Epithelial cell of prostate (primary cell): Measurements from ENCODE around the gene WWOX.
A peak's percentile ranks its signal among the peaks of the same experiment; 100 is the strongest.

Experiments used
- DNase-seq: peaks from one replicate; pipeline ENCODE4 v3.0.0-alpha.2; 2011; ENCODE audit warnings: low read depth, low spot score
- H3K27ac ChIP-seq: fragments of 450-650 bp; 2 replicates; pipeline ENCODE4 v1.5.1; 2017; ENCODE audit warnings: mild to moderate bottlenecking

WWOX gene

DNA sequence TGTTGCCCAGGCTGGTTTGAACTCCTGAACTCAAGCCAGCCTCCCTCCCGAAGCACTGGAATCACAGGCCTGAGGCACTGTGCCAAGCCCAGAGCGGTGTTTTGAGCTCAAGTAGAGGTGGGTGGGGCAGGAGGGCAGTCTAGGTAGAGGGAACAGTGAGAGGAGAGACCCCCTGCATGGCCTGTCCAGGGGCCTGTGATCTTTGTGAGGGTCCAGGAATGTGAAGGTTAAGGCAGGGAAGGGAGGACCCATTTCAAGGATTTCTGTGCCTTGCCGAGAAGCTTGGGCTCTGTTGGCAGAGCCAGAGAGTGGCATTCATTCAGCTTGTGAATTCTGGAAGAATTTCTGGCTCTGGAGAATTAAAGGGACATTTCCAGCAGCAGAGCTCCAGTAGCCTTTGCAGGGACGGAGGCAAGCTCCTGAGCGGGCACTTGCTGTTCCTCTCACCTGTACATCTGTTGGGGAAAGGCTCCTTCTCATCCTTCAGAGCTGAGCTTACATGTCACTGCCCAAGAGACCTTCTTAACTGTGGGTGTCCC is 2.7 kb downstream of the WWOX start:
- H3K27ac ChIP-seq: no peak overlapping the region
- no peak for DNase-seq

DNA sequence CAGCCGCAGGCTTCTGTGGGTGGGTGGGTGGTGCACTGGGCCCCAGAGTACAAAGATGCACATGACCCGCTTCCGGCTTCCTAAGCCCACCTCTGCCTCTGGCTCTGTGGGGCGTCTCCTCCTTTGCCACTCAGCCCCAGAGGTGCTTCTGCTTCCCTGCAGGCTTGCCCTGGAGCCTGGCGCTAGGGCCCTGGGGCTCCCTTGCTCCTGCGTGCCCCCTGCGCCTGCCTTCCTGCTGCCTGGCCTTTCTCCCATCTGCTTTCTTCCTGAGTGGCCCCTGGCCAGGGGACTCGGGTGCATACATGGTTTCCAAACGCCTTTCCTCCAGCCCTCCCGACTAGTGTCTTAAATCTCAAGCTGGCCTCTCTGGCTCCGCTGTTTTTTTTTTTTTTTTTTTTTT is 3.4 kb downstream of the WWOX start:
- DNase-seq: no peak
- no peak overlapping the region for H3K27ac ChIP-seq

DNA sequence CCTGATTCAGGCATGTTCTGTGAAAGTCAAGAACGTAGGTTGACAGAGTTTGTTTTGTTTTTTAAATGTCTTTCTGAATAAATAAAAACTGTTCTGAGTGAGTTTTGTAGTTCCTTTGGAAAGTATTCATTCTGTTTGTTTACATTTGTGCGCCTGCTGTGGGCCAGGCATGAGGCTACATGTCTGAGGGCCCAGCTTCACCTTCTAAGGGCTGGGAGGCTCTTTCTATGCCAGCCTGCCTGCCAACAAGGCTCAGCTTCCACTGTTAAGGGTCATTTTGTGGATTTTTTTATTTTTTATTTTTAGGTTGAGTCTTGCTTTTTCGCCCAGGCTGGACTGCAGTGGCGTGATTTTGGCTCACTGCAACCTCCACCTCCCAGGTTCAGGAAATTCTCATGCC is 6.1 kb downstream of the WWOX start:
- DNase-seq: no peak
- peak overlapping the region; percentile 22 for H3K27ac ChIP-seq

DNA sequence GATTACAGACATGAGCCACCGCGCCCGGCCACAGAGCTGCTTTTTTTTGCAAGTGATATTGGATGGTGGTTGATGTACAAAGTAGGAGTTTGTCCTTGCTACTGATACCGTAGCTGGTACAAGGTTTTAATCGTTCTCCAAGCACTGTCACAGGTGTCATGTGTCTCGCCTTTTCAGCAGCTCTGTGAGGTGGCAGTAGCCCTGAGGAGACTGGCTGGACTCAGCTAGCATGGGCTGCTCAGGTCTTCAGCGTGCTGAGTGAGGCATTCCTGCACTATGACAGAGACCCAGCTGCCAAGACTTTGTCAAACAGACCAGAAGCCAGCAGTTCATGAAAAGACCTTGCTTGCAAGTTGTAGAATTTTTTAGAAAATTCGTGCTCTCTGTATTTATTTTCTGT is 7.2 kb downstream of the WWOX start:
- no peak for DNase-seq
- H3K27ac ChIP-seq: no peak overlapping the region

DNA sequence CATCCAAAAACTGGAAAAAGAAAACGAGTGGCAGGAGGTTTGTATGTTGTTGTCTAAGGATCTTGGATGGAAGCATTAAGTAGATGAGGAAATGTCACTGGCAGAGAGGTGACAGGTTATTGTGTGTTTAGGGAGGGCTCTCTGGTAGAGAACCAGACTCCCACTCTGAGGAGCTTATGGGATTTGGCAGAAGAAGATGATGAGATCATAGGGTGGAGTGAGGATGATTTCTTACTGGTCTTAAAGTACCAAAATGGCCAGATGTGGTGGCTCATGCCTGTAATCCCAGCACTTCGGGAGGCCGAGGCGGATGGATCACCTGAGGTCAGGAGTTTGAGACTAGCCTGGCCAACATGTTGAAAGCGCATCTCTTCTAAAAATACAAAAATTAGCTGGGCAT is 9.0 kb downstream of the WWOX start:
- H3K27ac ChIP-seq: no peak overlapping the region
- no peak for DNase-seq

DNA sequence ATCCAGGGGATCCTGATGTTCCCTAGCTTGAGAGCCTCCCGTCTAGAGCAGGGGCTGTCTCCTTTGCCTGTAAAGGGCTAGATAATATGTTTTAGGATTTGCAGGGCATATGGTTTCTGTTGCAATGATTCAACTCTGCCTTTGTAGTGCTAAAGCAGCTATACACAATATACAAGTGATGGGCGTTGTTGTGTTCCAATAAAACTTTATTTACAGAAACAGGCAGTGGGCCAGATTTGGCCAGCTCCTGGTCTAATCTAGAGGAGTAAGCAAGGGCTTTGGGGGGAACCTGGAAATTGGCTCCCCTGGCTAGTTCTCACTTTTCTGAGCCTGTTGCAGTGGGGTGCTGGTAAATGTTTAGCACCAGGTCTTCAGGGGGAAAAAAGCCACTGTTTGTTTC is 13.8 kb downstream of the WWOX start:
- H3K27ac ChIP-seq: no peak overlapping the region
- no peak for DNase-seq

DNA sequence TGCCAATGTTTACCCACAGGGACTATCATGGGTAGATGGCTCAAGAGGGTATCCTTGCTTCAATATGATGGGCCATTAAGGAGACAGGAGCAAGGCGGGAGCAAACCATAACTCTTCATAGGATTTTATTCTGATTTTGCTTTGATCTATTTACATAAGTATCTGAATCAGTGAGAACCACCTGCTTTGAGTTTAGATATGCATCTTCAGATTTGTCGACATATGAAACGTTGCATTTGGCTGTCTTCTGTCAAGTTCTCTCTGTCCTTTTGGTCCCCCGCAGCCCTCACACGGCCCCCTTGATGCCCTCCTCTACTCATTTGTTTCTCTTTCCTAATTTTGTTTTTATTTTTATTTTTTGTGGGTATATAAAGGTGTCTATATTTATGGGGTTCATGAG is 16.2 kb downstream of the WWOX start:
- H3K27ac ChIP-seq: no peak overlapping the region
- DNase-seq: no peak

DNA sequence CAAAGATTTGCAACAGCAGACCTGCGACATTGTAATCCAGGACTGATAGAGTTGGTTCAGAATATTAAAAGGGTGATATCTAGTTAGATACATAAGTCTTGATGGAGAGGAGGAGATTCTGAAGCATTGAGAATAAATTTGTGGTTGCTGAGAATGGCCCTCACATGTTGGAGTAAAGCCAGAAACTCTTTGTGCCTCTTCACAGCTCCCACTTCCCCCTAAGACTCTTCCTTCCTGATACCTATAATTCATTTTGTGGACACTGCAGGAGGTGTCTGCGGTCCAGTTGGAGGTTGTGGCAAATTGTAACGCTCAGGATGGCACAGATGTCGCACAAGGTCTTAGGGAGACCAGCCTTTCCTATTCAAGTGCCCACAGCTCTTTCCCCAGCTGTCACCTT is 17.5 kb downstream of the WWOX start:
- DNase-seq: no peak
- H3K27ac ChIP-seq: no peak overlapping the region

DNA sequence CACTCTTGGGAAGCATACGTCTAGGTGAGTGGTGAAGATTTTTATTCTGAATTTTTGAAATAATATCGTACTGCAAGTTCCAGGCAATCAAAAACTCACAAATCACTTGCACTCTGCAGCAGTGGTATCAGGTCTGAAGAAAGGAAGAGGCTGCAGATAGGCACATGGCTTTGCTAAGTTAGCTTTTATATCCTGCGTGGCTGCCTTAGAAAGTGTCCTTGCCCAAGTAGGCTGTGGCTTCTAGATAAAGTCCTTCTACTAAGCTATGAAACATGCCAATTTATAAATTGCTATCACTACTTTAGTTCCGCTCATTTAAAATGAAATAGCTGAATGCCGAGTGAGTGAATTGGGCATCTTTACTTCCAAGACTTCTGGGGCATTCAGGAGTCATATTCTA is 17.9 kb downstream of the WWOX start:
- DNase-seq: no peak
- H3K27ac ChIP-seq: no peak overlapping the region

DNA sequence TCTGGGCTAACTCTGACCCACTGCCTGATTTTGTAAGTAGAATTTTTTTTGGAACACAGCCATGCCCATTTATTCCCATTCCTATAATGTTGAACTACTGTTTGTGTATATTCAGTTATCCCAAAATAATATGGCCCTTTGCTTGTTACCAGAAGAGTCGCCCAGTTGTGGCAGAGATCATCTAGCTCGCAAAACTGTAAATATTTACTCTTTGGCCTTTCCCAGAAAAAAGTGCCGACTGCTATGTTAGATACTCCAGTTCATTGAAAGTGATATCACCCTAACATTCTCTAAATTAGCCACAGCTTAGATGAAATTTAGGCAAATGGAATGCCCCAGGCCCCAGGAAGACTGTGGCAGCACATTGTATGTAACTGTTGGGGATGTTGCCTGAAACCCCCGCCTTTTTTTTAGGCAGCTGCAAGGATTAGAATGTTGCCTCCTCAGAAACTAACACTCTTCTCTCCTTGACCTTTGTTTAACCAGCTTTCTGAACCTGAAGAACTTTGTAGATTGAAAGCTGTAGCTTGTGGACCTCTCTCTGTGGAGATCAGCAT is 19.1 kb downstream of the WWOX start:
- no peak for DNase-seq
- no peak overlapping the region for H3K27ac ChIP-seq

DNA sequence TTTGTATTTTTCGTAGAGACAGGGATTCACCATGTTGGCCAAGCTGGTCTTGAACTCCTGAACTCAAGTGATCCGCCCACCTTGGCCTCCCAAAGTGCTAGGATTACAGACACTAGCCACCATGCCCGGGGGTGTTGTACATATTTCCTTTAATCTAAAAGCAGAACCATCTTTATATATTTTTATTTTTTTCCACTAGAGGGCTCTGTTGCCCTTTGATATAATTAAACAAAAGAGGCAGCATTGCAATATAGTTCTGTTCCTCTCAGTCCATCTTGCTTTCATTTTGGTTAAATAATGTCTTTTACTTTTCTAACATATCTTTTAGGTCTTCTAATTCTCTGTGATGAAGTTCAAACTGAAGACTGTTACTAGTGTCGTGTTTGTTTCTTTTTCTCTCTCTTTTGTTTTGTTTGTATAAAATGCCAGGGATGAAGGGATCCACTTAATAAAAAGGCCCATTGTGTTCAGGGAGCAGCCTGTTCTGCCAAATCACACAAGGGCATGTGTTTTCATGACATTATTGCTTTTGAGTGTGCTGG is 23.4 kb downstream of the WWOX start:
- no peak for DNase-seq
- H3K27ac ChIP-seq: no peak overlapping the region

DNA sequence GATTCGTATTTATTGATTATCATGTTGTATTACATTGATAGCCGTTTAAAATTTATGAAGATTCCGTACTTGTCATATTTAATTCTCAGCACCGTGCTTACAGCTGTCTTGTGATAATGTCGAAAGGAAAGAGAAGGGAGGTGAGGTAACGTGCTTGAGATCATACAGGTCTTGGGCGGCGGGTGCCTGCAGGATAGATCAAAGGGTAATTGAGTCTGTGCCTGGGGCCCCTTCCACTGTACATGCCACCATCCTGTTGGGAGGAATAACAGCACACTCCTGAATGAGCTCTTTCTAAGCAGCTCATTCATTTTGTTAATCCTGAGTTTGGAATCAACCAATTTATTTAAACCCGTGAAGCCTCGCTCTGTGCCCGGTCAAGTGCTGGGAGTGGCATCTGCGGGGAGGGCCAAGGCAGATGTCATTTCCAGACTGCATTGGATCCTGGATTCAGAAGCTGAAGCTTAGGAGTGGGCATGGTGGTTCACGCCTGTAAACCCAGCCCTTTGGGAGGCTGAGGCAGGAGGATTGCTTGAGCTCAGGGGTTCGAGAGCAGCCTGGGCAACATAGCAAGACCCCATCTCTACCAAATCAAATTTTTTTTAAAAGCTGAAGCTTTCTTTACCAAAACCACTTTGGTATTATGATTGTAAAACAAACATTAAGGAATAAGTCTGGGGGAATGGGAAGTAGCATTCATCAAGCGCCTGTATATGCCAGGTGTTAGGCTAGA is 25.8 kb downstream of the WWOX start:
- no peak for DNase-seq
- H3K27ac ChIP-seq: no peak overlapping the region

DNA sequence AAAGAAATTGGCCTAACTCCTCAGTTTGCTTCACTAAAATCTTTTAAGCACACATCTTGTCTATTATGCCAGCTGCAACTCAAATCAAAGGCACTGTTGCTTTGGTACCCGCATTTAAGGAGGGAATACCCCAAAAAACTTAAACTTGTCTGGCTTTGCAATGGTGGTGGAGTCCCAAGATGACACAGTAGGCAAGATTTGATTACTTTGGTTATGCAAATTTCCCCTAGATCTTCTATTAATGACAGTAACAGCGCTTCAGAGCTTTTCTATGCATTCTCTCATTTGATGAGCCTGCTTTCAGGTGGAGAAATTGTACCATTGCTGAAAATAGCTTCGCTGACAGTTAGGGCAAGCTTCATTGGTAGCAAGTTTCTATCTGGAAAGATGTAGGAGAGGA is 27.2 kb downstream of the WWOX start:
- DNase-seq: no peak
- no peak overlapping the region for H3K27ac ChIP-seq

DNA sequence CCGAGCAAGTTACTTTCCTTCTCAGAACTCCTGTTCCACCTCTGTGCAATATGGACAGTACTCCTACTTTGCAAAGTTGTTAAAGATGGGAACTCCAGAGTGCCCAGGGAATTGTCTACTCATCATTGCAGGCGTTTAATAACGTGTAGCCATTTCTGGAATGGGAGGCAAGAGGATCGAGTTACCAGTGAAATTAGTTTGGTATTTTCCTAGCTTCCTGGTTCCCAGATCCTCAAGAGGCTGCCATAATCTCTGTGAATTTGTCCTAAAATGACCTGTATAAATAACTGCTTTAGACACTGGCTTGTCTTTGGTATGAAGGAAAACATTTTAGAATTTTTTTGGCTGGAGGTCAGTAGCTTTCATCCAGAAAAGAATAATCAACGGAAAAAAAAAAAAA is 27.7 kb downstream of the WWOX start:
- DNase-seq: no peak
- no peak overlapping the region for H3K27ac ChIP-seq

DNA sequence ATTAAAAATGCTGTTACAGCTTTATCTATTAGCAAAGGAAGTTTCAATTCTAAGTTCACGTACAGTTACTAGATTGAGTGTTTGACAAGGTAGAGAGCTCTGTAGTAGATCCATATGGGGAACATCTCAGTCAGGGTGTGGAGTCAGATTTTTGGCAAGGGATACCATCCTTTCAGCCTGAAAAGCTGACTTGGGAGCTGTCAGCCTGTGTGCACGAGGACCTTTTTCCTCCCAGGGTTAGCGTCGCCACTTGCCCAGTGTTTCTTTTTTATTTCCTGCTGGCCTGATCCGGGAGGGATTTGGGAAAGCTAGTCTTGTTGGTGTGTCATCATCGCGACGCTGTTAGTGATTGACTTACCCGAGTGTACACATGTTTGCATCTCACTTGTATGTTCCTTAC is 29.5 kb downstream of the WWOX start:
- no peak for DNase-seq
- no peak overlapping the region for H3K27ac ChIP-seq

DNA sequence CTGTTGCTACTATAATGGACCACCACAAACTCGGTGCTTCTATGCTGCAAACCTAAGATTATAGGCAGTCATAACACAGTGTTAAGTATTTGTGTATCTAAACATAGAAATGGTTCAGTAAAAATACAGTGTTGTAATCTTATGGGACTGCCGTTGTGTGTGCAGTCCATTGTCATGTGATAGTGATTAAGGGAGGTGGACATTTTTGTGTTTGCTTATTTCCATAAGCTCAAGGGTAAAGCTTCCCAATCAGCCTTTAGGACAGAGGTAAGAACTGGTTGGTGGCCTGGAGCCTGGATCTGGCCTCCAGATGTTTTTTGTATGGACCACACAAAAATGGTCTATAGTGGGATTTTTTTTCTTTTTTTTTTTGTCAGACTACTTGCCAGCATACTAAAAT is 29.9 kb downstream of the WWOX start:
- no peak overlapping the region for H3K27ac ChIP-seq
- no peak for DNase-seq

DNA sequence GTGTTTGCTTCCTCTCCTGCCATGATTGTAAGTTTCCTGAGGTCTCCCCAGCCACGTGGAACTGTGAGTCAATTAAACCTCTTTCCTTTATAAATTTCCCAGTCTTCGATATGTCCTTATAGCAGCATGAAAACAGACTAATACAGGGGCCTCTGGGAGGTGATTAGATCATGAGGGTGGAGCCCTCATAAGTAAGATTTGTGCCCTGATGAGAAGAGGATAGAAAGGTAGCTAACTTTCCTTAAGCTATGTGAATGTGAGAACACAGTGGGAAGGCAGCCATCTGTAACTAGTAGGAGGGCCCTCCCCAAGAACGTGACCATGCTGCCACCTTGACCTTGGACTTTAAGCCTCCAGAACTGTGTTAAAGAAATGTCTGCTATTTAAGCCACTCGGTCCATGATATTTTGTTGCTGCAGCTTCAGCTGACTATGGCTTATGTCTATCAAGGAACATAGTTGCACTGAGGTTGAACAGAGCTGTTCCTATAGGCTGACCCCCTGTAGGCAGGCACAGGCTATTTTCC is 30.7 kb downstream of the WWOX start:
- DNase-seq: no peak

DNA sequence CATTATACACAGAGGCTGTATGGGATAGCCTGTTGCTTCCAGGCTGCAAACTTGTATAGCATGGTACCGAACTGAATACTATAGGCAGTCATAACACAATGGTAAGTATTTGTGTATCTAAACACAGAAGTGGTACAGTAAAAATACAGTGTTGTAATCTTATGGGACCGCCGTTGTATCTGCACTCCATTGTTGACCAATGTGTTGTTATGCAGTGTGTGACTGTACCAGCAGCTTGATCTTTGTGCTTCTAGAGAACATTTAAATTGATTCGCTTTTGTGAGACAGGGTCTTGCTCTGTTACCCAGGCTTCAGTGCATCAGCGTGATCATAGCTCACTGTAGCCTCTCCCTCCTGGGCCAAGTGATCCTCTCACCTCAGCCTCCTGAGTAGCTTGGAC is 31.5 kb downstream of the WWOX start:
- no peak for DNase-seq
- no peak overlapping the region for H3K27ac ChIP-seq

More for the DNA sequence above, 30.7 kb downstream of the WWOX start:
- H3K27ac ChIP-seq: no peak overlapping the region

DNA sequence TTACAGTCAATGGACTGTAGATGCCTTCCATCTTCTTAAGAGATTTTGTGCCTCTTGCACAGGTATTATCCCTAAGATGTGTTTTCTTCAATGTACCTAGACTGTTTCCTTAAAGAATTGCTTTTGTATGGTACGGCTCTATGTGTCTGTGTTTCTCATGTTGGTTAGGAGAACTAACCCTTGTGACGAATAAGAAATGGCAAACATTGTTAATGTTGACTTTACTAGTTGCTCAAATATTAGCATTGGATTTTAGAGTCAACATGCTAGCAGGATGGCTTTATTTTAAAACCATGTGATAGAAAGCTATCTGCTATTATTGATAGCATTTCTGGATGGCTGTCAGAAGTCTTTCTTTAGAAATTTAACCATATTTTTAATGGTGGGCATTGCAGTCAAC is 34.5 kb downstream of the WWOX start:
- no peak for DNase-seq
- no peak overlapping the region for H3K27ac ChIP-seq

DNA sequence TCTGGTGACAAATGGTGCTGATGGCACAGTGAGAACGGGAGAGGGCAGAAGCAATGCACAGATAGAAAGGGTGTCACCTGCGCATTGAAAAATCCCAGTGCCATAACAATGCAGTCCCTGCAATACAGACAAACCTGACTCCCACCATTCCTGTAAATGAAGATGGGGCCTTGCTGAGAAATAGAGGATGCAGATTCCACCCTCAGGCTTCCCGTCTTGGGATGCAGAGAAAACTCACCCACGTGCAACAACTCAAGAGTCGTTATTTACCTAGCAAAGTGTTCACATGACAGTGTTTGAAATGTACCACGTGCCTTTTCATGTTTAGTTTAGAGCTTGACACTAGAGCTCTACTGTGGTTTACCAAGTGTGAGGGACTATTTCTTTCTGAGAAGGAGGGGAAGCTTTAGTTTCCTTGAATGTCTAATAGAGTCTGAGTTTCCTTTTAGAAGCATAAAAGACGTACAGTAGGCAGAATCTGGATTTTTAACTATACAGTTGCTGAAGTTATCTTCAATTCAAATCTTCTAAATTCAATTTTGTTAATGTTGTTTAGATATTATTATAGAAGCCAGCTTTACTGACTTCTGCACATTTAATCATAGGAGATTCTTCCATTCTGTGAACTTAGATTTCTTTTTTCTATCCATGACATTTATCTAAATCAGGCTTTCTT is 35.6 kb downstream of the WWOX start:
- H3K27ac ChIP-seq: no peak overlapping the region
- no peak for DNase-seq

DNA sequence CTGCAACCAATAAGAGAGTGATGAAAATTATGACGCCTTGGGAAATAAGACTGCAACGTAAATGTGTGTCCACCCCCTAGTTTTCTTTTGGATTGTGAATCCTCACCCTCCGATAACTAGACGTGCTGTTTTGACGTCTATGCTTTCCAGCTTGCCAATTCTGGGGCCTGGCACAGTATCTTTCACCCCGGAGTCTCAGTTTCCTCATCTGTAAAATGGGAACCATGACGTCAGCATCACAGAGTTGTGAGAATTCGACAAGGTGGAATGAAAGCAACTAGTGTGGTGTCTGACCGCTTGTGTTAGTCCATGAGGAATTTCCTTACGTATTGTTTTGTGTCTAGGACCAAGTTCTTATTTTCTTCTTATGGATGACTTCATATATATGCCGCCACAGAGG is 37.7 kb downstream of the WWOX start:
- H3K27ac ChIP-seq: no peak overlapping the region
- no peak for DNase-seq
